C4-2B (cell line): ENCODE results near the gene PLEKHA4.

Experiments used
- ZFX ChIP-seq: fragments of 450-650 bp; IDR thresholded peaks from 2 replicates; pipeline ENCODE4 v1.6.1; 2017
- TF ChIP-seq, protein P1 (sequence below): fragments of 450-650 bp; conservative IDR thresholded peaks from 2 replicates; pipeline ENCODE4 v1.5.1; 2017; ENCODE audit warnings: mild to moderate bottlenecking

DNA sequence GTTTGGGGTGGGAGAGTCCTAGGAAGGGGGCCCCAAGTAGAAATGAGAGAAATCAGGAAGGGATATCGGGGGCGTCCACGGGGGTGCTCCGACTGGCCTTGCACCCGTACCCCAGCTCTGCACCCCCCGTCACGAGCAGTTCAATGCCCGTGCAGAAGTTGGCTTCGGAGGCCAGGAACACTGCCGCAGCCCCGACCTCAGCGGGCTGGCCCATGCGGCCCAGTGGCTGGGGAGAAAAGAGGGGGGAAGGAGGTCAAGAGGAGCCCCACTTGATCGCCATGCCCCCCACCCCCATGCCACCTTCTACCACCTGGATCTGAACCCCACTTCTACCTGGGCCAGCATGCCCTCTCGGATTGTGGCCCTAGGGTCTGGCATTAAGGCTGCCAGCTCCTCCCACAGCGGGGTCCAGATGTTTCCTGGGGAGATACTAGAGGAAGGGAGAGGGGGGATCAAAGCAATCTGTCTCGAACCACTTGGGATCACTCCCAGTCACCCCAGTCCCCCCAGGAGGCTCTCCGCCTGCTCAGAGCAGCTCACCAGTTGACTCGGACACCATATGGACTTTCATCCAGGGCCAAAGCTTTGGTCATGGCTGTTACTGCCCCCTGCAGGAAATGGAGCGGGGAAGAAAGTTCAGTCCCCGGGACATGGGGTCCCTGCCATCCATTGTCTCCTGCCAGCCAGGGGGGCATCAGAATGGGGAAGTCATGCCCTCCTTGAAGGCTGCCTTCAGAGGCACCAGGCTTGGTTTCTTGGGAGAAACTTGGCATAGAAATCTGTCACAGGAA, 55.1 kb downstream of the PLEKHA4 start:
- TF ChIP-seq, protein P1, sequence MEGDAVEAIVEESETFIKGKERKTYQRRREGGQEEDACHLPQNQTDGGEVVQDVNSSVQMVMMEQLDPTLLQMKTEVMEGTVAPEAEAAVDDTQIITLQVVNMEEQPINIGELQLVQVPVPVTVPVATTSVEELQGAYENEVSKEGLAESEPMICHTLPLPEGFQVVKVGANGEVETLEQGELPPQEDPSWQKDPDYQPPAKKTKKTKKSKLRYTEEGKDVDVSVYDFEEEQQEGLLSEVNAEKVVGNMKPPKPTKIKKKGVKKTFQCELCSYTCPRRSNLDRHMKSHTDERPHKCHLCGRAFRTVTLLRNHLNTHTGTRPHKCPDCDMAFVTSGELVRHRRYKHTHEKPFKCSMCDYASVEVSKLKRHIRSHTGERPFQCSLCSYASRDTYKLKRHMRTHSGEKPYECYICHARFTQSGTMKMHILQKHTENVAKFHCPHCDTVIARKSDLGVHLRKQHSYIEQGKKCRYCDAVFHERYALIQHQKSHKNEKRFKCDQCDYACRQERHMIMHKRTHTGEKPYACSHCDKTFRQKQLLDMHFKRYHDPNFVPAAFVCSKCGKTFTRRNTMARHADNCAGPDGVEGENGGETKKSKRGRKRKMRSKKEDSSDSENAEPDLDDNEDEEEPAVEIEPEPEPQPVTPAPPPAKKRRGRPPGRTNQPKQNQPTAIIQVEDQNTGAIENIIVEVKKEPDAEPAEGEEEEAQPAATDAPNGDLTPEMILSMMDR, result no peak; the same call in 1 of the 2 replicates
- TF ChIP-seq ZFX, result no peak
